A549 (cell line): ENCODE results near the gene FXYD2. TPM values are rescaled to one million over a fixed set of nuclear protein-coding genes. Genes with fewer than 3 reads are reported as not detected.

ENCODE experiments used
- ATAC-seq, 2 experiments: fragments of 200-7000 bp in 1 of 2; fragments of >200 bp in 1 of 2; cut with Nextera tagmentation in 1 of 2; cut with Tn5 transposase in 1 of 2; 3 replicates each; pipeline versions ENCODE4 v1.8.0 to v1.9.1; 2018 to 2020; ENCODE audit warnings: mild to moderate bottlenecking in 1 of 2, moderate library complexity in 1 of 2
- CTCF ChIA-PET: fragments of 300-600 bp; sonication (Branson Sonifier 250); formaldehyde crosslinking; extraction: SDS; loops from one replicate; lab custom pipeline; 2021; ENCODE audit warnings: antibody characterized with exemption, inconsistent platforms; lab: Yijun Ruan, JAX
- POLR2A ChIA-PET: fragments of 350-600 bp; formaldehyde crosslinking; extraction: SDS; loops from one replicate; lab custom pipeline; 2021; ENCODE audit warnings: antibody characterized with exemption, inconsistent platforms; lab: Yijun Ruan, JAX
- DNase-seq, 2 experiments: peaks; one replicate each; pipeline versions ENCODE4 v3.0.0 to v3.0.0-alpha.2; 2011 to 2016; ENCODE audit warnings: low read depth in 1 of 2, low spot score in 1 of 2
- FAIRE-seq: peaks from 2 replicates; lab custom pipeline; 2011; peaks lifted over from hg19 to GRCh38; lab: Jason Lieb, UNC
- H3K27ac ChIP-seq, 2 experiments: fragments of >200 bp; sonication (Bioruptor Twin); formaldehyde crosslinking; 3 replicates each; pipeline ENCODE4 v1.5.1; 2016 to 2017
- H3K4me1 ChIP-seq: fragments of >200 bp; sonication (Bioruptor Twin); formaldehyde crosslinking; 3 replicates; pipeline ENCODE4 v1.6.1; 2016
- H3K4me2 ChIP-seq: fragments of >200 bp; sonication (Bioruptor Twin); formaldehyde crosslinking; 3 replicates; pipeline ENCODE4 v1.6.1; 2016
- H3K4me3 ChIP-seq: fragments of >200 bp; sonication (Bioruptor Twin); formaldehyde crosslinking; 3 replicates; pipeline ENCODE4 v1.5.1; 2016
- H3K9me3 ChIP-seq: fragments of >200 bp; sonication (Bioruptor Twin); formaldehyde crosslinking; 3 replicates; pipeline ENCODE4 v1.6.1; 2016
- CHD4 ChIP-seq: fragments of 200-600 bp; sonication (generic); IDR thresholded peaks from 2 replicates; pipeline ENCODE4 v1.6.1; 2016; ENCODE audit warnings: antibody characterized with exemption, mild to moderate bottlenecking, borderline replicate concordance
- CTCF ChIP-seq: fragments of >200 bp; sonication (Bioruptor Twin); formaldehyde crosslinking; IDR thresholded peaks from 3 replicates; pipeline ENCODE4 v1.5.1; 2016
- FOSB ChIP-seq: fragments of 250-450 bp; sonication (Bioruptor Pico); IDR thresholded peaks from 2 replicates; pipeline ENCODE4 v1.5.0; 2020; ENCODE audit warnings: mild to moderate bottlenecking, moderate library complexity
- HES2 ChIP-seq: fragments of >200 bp; sonication (Bioruptor Twin); formaldehyde crosslinking; IDR thresholded peaks from 2 replicates; pipeline ENCODE4 v1.6.1; 2016
- JUN ChIP-seq, 2 experiments: fragments of >200 bp; sonication (Bioruptor Twin); formaldehyde crosslinking; IDR thresholded peaks; 2 replicates in 1 of 2; 3 replicates in 1 of 2; pipeline ENCODE4 v1.6.1; 2016 to 2017
- KDM5A ChIP-seq: fragments of 200-600 bp; sonication (generic); IDR thresholded peaks from 2 replicates; pipeline ENCODE4 v1.6.1; 2016; ENCODE audit warnings: antibody characterized with exemption, mild to moderate bottlenecking
- MAX ChIP-seq: IDR thresholded peaks from 2 replicates; pipeline ENCODE4 v1.6.1; 2012
- PHF8 ChIP-seq: fragments of 200-600 bp; sonication (generic); IDR thresholded peaks from 2 replicates; pipeline ENCODE4 v1.6.1; 2016; ENCODE audit warnings: low read depth, mild to moderate bottlenecking, antibody characterized with exemption, moderate library complexity, borderline replicate concordance
- RAD21 ChIP-seq, 2 experiments: fragments of >200 bp in 1 of 2; sonication (Bioruptor Twin) in 1 of 2; formaldehyde crosslinking in 1 of 2; IDR thresholded peaks in 1 of 2; conservative IDR thresholded peaks in 1 of 2; 2 replicates in 1 of 2; 3 replicates in 1 of 2; pipeline ENCODE4 v1.6.1; 2012 to 2018; ENCODE audit warnings: inconsistent platforms in 1 of 2
- REST ChIP-seq: fragments of 200-600 bp; sonication (generic); IDR thresholded peaks from 2 replicates; pipeline ENCODE4 v1.6.1; 2016; ENCODE audit warnings: antibody characterized with exemption, mild to moderate bottlenecking, moderate library complexity
- SMC3 ChIP-seq: fragments of >200 bp; sonication (Bioruptor Twin); formaldehyde crosslinking; IDR thresholded peaks from 3 replicates; pipeline ENCODE4 v1.6.1; 2018; ENCODE audit warnings: inconsistent platforms
- ZFP36 ChIP-seq: fragments of 450-650 bp; IDR thresholded peaks from 2 replicates; pipeline ENCODE4 v1.6.1; 2014; ENCODE audit warnings: borderline replicate concordance; ENCODE audit not compliant: partially characterized antibody
- WGBS: methylation state at CpG from one replicate; pipeline ENCODE4 v1.1.6; 2017; ENCODE audit errors: missing lambda C conversion rate; 5-methylcytosine and 5-hydroxymethylcytosine counted together
- polyA plus RNA-seq, 4 experiments: library from polyadenylated mRNA; depleted of rRNA in 3 of 4; stranded (reverse); fragments of >200 nt; fragmentation: RNase III in 1 of 4; extraction: RNeasy Plus Mini Kit Qiagen cat#74134 plus additional on column Dnase treatment in 1 of 4; gene quantifications; 2 replicates in 3 of 4; 3 replicates in 1 of 4; pipeline ENCODE4 v1.2.3, GENCODE V29; 2011 to 2017

The FXYD2 gene
- polyA plus RNA-seq, 2 of the 4 experiments (the other 2 are of a cell fraction), result 25.9 to 55.6 TPM

- H3K4me1 ChIP-seq, result peaks cover 41% of the 10 kb centered on the region
- H3K4me2 ChIP-seq, result no peak overlapping the region; the same call in 1 of the 3 replicates
- no peak overlapping the region for H3K4me3 ChIP-seq
- peak; percentile 5 to 12; a peak in 4 of 6 replicates for ATAC-seq
- TF ChIP-seq ZFP36, result no peak
- no peak for TF ChIP-seq PHF8
- no peak for TF ChIP-seq CHD4
- TF ChIP-seq KDM5A, result no peak
- TF ChIP-seq FOSB (CRISPR knock-in tag), result no peak
- TF ChIP-seq JUN (IDR thresholded peaks at IDR 0.05), result no peak
- no peak for TF ChIP-seq REST
- 0 out of 2 replicates have a peak, but pooled peaks have one; percentile 17 for TF ChIP-seq MAX
- ChIA-PET CTCF (interaction anchor here (0.6 to 7.8 kb wide), 34 partner anchors 9 to 1795 kb away, joined by 3 to 158 read pairs (median 4); no protein-coding TSS in a partner anchor), POLR2A (interaction anchor here (1.3 kb wide), 1 partner anchor 392 kb away, joined by 5 read pairs; no protein-coding TSS in a partner anchor)
- peak overlapping the region in 1 of 2 experiments; percentile 73; a peak in 4 of 6 replicates for H3K27ac ChIP-seq
- 41% methylated on average over 8 of the region's 9 CpGs for WGBS
- DNase-seq, result peak in 1 of 2 experiments; percentile 25
- no peak for FAIRE-seq
- H3K9me3 ChIP-seq, result no peaks in the 10 kb centered on the region
Measured at GRCh38 chr11:117818041-117818873, 6.3 kb downstream of the FXYD2 start.

GRCh38 chr11:117817368-117818040 lies 7.0 kb downstream of the FXYD2 start:
- CTCF ChIA-PET, result interaction anchor here (0.6 to 7.8 kb wide), 21 partner anchors 10 to 481 kb away, joined by 3 to 158 read pairs (median 5); no protein-coding TSS in a partner anchor

More at GRCh38 chr11:117817368-117818040, 7.0 kb downstream of the FXYD2 start:
- H3K27ac ChIP-seq, result peak overlapping the region; percentile 73 to 75; a peak in 5 of 6 replicates
- DNase-seq (peak; percentile 58 to 70), ATAC-seq (peak; percentile 48 to 81; a peak in 4 of 6 replicates)
- TF ChIP-seq RAD21 (conservative IDR thresholded peaks at IDR 0.05 in 1 of 2, IDR thresholded peaks at IDR 0.05 in 1 of 2) (peak; percentile 73 to 82), HES2 (no peak), CTCF (peak; percentile 85), SMC3 (peak; percentile 77)
- TF ChIP-seq, all 56 proteins: peak for 3
- Histone ChIP-seq H3K4me2 (peak overlapping the region; percentile 53), H3K4me3 (no peak overlapping the region), H3K4me1 (peaks cover 41% of the 10 kb centered on the region), H3K9me3 (no peaks in the 10 kb centered on the region)
- FAIRE-seq, result no peak
- POLR2A ChIA-PET, result interaction anchor here (1.3 kb wide), 1 partner anchor 391 kb away, joined by 5 read pairs; no protein-coding TSS in a partner anchor
- 13% methylated on average over 13 of the region's 19 CpGs for WGBS
